NCI-H345 treated with DMSO at 0.1 percent for 48 hours (cell line): ENCODE measurements around the gene NOL11.
"Not testable (repeated sequence)": the region's sequence is repeated elsewhere in the genome, so short reads cannot be mapped to it uniquely, and the experiment has no call there.

Experiments used
- DNase-seq: peaks from one replicate; lab custom pipeline; 2025; ENCODE audit not compliant: unreplicated experiment; lab: John Stamatoyannopoulos, UW

The NOL11 gene

GRCh38 chr17:67707442-67707841 is 10.3 kb upstream of the NOL11 start:
- no peak for DNase-seq

- DNase-seq: no peak
Measured at GRCh38 chr17:67708378-67708777, 9.4 kb upstream of the NOL11 start.

DNA sequence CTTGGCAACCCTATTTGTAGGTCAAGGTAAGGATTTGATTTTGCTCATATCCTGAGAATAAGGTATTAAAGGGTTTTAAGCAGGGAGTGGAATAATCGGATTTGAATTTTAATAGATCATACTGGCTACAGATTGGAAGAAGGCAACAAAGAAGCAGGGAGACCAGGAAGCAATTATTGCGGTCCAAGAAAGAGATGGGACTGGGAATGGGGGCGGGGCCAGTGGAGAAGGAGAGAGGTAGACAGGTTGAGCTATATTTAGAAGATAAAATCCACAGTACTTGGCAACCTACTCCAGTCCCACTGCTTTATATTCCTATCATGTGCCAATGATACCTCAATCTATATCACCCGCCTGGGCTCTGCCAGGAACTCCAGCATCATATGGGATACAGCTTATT is 5.8 kb upstream of the NOL11 start:
- DNase-seq: no peak

DNA sequence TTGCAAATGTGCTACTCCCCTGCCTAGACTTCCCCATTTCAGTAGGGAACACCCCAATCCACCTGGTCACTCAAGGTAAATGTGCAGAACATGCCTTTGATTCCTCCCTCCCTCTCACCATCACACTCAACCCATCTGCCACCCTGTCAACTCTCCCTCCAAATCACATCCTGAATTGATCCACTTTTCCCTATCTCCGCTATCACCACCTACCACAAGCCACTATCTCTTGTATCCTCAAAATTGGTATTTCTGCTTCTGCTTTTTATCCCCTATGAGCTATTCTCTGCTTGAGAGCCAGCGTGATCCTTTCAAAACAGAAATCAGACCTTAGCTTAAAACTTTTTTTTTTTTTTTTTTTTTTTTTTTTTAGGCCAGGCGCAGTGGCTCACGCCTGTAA is 5.4 kb upstream of the NOL11 start:
- DNase-seq: no peak

- DNase-seq: no peak
Measured at GRCh38 chr17:67713169-67713568, 4.6 kb upstream of the NOL11 start.

- DNase-seq: no peak
Measured at GRCh38 chr17:67716405-67716798, 1.3 kb upstream of the NOL11 start.

- no peak for DNase-seq
Measured at GRCh38 chr17:67717192-67717623, 528 bp upstream of the NOL11 start.

DNA sequence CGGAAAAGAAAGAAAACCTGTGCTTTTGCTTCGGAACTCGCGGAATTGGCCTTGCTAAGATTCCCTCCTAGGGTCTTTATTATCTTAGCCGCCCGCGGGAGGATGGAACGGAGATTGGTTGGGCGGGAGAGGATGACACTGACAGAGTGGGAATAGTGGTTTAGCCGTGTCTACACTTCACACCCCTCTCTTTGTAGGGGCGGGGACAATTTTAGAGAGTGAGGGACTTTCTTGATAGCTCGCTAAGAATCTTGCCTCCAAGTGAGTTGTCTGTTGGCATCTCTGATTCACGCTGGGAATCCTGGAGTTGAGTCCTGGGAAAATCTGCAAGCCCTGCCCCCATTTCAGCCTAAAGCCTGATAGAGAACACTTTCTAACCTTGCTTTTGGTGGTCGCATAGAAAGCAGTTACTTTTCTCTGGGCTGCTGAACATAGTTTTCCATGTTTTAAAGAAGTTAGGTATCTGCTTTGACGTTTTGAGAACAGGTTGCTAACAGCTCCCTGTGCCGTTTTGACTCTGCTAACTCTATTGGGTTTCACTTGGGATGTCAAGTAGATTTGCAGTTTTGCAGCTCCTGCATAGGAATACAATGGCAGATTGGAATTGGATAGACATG is 697 bp downstream of the NOL11 start:
- no peak for DNase-seq

DNA sequence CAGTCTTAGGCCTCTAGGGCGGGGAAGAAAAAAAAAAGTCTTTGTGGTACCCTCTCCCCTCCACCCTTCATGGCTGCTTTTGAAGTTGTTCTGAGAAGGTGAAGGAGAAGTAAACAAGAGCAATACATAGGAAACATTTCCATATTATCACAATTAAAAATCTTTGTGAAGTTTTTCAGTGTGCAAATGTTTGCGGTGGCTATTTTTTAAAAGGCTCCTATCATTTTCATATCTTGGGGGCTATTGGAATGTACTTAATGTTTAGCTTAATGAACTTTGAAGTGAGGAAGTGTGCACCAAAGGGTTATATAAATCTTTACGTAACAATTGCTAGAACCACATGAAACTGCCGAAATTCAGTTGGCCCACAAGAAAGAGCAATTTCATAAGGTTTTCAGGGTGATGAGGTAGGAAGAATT is 7.6 kb downstream of the NOL11 start:
- no peak for DNase-seq

DNA sequence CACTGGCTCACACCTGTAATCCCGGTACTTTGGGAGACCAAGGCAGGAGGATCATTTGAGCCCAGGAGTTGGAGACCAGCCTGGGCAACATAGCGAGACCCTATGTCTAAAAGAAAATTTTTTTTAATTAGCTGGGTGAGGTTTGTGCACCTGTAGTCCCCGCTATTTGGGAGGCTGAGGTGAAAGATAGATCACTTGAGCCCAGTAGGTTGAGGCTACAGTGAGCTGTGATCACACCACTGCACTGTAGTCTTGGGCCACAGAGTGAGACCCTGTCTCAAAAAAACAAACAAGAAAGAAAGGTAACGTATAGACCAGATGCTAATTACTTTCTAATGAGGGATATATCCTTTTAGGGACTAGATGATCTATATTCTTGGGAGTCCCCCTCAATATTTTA is 8.1 kb downstream of the NOL11 start:
- no peak for DNase-seq

GRCh38 chr17:67727152-67728039 is 9.7 kb downstream of the NOL11 start:
- not testable (repeated sequence) for DNase-seq

DNA sequence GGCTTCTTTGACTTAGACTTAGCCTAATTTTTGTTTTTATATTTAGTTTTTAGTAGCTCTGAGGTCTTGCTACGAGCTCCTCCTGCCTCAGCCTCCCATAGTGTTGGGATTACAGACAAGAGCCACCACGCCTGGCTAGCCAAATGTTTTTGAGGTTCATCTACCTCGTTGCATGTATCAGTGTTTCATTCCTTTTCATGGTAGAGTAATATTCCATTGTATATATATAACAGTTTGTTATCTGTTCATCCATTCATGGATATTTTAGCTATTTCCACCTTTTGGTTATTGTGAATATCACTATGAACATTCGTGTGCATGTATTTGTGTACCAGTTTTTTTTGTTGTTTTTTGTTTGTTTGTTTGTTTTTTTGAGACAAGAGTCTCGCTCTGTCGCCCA is 12.2 kb downstream of the NOL11 start:
- DNase-seq: no peak

DNA sequence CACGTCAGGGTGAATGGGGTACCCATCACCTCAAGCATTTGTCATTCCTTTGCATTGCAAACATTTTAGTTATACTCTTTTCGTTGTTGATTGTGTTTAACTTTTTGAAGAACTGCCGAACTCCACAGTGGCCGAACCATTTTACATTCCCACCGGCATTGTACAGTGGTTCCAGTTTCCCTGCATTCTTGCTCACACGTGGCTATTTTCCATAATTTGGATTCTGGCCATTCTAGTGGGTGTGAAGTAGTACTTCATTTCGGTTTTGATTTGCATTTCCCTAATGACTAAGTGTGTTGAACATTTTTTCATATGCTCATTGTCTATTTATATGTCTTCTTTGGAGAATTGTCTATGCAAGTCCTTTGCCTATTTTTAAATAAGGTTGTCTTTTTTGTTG is 13.0 kb downstream of the NOL11 start:
- DNase-seq: no peak

- DNase-seq: no peak
Measured at GRCh38 chr17:67733449-67733848, 15.7 kb downstream of the NOL11 start.

GRCh38 chr17:67737145-67737544 is 19.4 kb downstream of the NOL11 start:
- no peak for DNase-seq

DNA sequence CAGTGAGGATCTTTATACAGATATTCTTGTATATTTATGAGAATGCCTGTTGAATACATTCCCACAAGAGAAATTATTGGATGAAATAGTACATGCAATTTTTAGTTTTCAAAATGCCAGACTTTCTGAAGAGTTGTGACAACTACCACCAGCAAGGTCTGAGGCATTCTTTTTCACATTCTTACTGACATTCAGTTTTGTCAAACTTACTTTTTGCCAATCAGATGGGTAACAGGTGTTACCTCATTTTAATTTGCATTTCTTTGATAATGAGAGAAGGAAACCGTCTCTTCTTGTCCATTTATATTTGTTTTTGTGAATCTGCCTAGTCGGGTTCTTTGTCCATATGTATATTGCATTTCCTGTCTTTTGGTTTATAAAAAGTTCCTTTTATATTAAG is 24.3 kb downstream of the NOL11 start:
- DNase-seq: no peak

DNA sequence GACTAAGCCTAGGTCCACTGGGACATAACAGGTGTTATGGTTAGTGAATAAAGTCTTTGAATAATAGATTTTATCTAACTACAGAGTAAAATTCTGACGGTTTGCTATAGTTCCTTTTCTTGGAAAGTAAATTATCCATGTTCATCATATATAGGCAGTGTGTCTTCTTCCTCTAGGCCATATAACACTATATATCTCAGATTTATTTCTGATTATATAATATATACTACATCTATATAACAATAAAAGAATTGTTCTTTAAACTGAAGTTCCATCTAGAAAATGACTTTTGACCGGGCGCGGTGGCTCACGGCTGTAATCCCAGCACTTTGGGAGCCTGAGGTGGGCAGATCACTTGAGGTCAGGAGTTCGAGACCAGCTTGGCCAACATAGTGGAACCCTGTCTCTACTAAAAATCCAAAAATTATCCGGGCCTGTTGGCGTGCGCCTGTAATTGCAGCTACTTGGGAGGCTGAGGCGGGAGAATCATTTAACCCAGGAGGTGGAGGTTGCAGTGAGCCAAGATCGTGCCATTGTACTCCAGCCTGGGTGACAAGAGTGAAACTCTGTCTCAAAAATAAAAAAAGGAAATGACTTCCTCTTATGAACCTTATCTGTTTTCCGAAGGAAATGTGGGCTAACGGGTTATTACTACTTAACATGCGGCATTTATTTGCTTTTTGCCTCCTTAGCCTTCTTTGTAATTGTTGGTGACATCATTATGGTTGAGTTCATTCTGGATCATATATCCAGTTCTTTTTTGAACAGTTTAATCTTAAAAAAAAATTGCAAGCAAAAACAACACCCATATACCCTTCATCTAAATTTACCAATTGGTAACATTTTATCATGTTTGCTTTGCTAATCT is 29.2 kb downstream of the NOL11 start:
- no peak for DNase-seq

GRCh38 chr17:67747681-67748235 is 30.0 kb downstream of the NOL11 start:
- no peak for DNase-seq

DNA sequence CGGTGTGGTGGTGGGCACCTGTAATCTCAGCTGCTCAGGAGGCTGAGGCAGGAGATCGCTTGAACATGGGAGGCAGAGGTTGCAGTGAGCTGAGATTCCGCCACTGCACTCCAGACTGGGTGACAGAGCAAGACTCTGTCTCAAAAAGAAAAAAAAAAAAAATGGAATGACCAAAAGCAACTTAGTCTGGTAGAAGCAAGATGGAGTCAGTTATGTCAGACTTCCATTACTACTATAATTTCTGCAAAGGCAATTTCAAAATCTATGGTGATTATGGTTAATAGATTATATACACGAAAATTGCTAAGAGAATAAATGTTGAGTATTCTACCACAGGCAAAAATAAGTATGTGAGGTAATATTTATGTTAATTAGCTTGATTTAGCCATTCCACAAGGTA is 32.3 kb downstream of the NOL11 start:
- no peak for DNase-seq

DNA sequence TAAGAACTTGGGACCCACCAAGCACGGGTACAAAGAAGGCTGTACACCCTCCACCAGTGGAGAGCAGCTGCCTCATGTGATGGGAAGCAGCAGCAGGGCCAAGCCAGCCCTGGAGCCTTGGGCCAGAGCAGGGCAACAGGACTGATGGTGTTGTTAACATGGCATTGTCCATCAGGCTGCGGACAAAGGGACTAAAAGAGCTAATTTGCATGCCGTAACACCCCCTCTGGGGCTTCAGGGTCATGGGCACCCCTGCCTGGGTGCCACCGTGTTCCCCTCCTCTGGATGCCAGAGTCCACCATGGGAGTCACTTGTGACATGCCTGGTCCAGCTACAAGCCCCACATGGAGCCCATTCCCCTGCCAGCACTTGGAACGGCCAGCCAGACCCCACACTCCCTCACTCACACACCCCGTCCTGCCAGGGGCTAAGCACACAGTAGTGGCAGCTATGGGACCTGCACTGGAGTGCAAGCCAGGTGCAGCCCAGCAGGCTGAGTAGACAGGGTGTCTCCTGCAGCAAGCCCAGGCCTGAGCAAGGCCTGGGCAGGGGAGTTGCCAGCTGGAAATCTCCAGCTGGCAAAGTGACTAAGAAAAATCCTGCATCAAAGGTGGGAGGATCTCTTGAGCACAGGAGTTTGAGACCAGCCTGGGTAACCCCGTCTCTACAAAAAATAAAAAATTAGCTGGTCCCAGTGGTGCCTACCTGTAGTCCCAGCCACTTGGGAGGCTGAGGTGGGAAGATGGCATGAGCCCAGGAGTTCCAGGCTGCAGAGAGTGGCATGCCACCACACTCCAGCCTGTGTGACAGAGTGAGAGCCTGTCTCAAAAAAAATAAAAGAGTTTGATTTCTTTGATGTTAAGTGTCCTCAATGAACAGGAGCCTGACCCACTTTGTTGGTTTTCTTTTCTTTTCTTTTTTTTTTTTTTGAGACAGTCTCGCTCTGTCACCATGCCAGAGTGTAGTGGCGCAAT is 33.7 kb downstream of the NOL11 start:
- no peak for DNase-seq
